OCI-LY7 (cell line): Measurements from ENCODE around the gene SMIM33.
"Not testable (repeated sequence)": the region's sequence is repeated elsewhere in the genome, so short reads cannot be mapped to it uniquely, and the experiment has no call there.

Source experiments
- CTCF ChIP-seq: fragments of 200-600 bp; sonication (generic); conservative IDR thresholded peaks from 2 replicates; pipeline ENCODE4 v1.5.1; 2014; ENCODE audit warnings: mild to moderate bottlenecking, antibody characterized with exemption, low read length, moderate library complexity, mixed read lengths
- EZH2phosphoT487 ChIP-seq: fragments of 200-600 bp; sonication (generic); IDR thresholded peaks from 2 replicates; pipeline ENCODE4 v1.6.1; 2018; ENCODE audit warnings: low read depth, borderline replicate concordance, mild to moderate bottlenecking, mixed run types, antibody characterized with exemption, low read length, moderate library complexity, mixed read lengths

DNA sequence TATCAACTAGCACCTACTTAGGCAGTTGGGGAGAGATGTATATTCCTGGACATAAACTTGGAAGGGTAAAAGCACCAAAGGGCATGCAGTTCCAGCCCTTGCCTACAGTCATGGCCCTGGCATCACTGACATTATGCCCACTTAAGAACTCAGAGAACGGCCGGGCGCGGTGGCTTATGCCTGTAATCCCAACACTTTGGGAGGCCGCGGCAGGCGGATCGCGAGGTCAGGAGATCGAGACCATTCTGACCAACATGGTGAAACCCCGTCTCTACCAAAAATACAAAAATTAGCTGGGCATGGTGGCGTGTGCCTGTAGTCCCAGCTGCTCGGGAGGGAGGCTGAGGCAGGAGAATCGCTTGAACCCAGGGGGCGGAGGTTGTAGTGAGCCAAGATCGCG lies 30.4 kb upstream of the SMIM33 start:
- not testable (repeated sequence) for TF ChIP-seq CTCF, EZH2phosphoT487
